Measurements from ENCODE around the gene ZBTB3. TPM values are rescaled to one million over a fixed set of nuclear protein-coding genes. Genes with fewer than 3 reads are reported as not detected.

ZBTB3 gene
- total RNA-seq, 2 donors from 2014 or later: 12.8 to 13.9 TPM

GRCh38 chr11:62702246-62702645 lies 51.7 kb downstream of the ZBTB3 start:
- Mint-ChIP-seq H3K36me3 (ENCODE audit: low read depth) (peaks cover 34% of the 10 kb centered on the region), H3K27ac (peak overlapping the region; percentile 70), H3K4me1 (peaks cover 21% of the 10 kb centered on the region), H3K9me3 (no peaks in the 10 kb centered on the region), H3K27me3 (no peaks in the 10 kb centered on the region), H3K4me3 (peak overlapping the region; percentile 34)
- peak; percentile 70 for ATAC-seq (replicated peaks)

Other genes starting within 250 kb of the ZBTB3 start
- 100 to 1,000 TPM; 155 to 336 TPM for gene AHNAK, start 207.4 kb downstream of the ZBTB3 start, total RNA-seq
- gene EEF1G, start 180.3 kb downstream of the ZBTB3 start, total RNA-seq: 1,000 to 10,000 TPM; 1,690 to 1,865 TPM
- gene TUT1, start 162.6 kb downstream of the ZBTB3 start, total RNA-seq: 10 to 100 TPM; 23.8 to 25.7 TPM
- gene MTA2, start 152.3 kb downstream of the ZBTB3 start, total RNA-seq: 100 to 1,000 TPM; 142 to 198 TPM
- gene EML3, start 141.4 kb downstream of the ZBTB3 start, total RNA-seq: 100 to 1,000 TPM; 122 to 130 TPM
- 1 to 10 TPM; 2.0 to 3.0 TPM for gene ROM1, start 140.9 kb downstream of the ZBTB3 start, total RNA-seq
- 10 to 100 TPM; 60.5 to 71.9 TPM for gene B3GAT3, start 132.2 kb downstream of the ZBTB3 start, total RNA-seq
- 100 to 1,000 TPM; 226 to 266 TPM for gene GANAB, start 107.5 kb downstream of the ZBTB3 start, total RNA-seq
- gene INTS5, start 100.9 kb downstream of the ZBTB3 start, total RNA-seq: 10 to 100 TPM; 26.5 to 27.8 TPM
- 10 to 100 TPM; 65.0 to 89.6 TPM for gene C11orf98, start 89.0 kb downstream of the ZBTB3 start, total RNA-seq
- gene CSKMT, start 88.8 kb downstream of the ZBTB3 start, total RNA-seq: 10 to 100 TPM; 23.6 TPM
- 1 to 10 TPM; 2.5 to 2.7 TPM for gene UQCC3, start 82.5 kb downstream of the ZBTB3 start, total RNA-seq
- 10 to 100 TPM; 27.0 to 28.5 TPM for gene LBHD1, start 81.9 kb downstream of the ZBTB3 start, total RNA-seq
- gene UBXN1, start 75.1 kb downstream of the ZBTB3 start, total RNA-seq: 10 to 100 TPM; 70.7 to 93.4 TPM
- gene LRRN4CL, start 64.6 kb downstream of the ZBTB3 start, total RNA-seq: under 1 TPM; 0.45 to 0.56 TPM
- 10 to 100 TPM; 31.1 to 39.2 TPM for gene BSCL2, start 46.7 kb downstream of the ZBTB3 start, total RNA-seq
- gene GNG3, start 46.5 kb downstream of the ZBTB3 start, total RNA-seq: not detected
- gene HNRNPUL2, start 26.7 kb downstream of the ZBTB3 start, total RNA-seq: 10 to 100 TPM; 54.0 to 60.1 TPM
- 10 to 100 TPM; 49.9 to 56.2 TPM for gene TTC9C, start 25.7 kb downstream of the ZBTB3 start, total RNA-seq
- 100 to 1,000 TPM in 1 of 2 donors, 10 to 100 TPM in 1; 92.0 to 114 TPM for gene POLR2G, start 7.4 kb upstream of the ZBTB3 start, total RNA-seq
- 10 to 100 TPM; 14.1 to 27.5 TPM for gene TAF6L, start 17.2 kb upstream of the ZBTB3 start, total RNA-seq
- 10 to 100 TPM; 18.6 to 20.9 TPM for gene TMEM179B, start 33.2 kb upstream of the ZBTB3 start, total RNA-seq
- 10 to 100 TPM in 1 of 2 donors, 1 to 10 TPM in 1; 6.2 to 16.2 TPM for gene TMEM223, start 37.8 kb upstream of the ZBTB3 start, total RNA-seq
- gene NXF1, start 51.3 kb upstream of the ZBTB3 start, total RNA-seq: 100 to 1,000 TPM in 1 of 2 donors, 10 to 100 TPM in 1; 85.8 to 115 TPM
- 10 to 100 TPM; 23.4 to 32.0 TPM for gene STX5, start 77.9 kb upstream of the ZBTB3 start, total RNA-seq
- gene TEX54, start 78.7 kb upstream of the ZBTB3 start, total RNA-seq: under 1 TPM; 0.82 TPM
- gene WDR74, start 85.4 kb upstream of the ZBTB3 start, total RNA-seq: 100 to 1,000 TPM in 1 of 2 donors, 10 to 100 TPM in 1; 70.3 to 104 TPM
- 100 to 1,000 TPM; 176 to 287 TPM for gene SLC3A2, start 126.7 kb upstream of the ZBTB3 start, total RNA-seq
- not detected for gene CHRM1, start 167.2 kb upstream of the ZBTB3 start, total RNA-seq
- not detected for gene SLC22A6, start 230.8 kb upstream of the ZBTB3 start, total RNA-seq

All from activated T-helper 17 cell treated with anti-CD3 and anti-CD28 coated beads, Interleukin-2, amount 50 U/mL, for 72 hours (primary cell).